T-helper 2 cell treated with Interferon-gamma antibody and Interleukin-4, amounts not matched to agents 5 μg/mL and 100 μg/mL, for 36 hours (primary cell): Measurements from ENCODE around the gene BCAN.

Experiments used
- DNase-seq: peaks from one replicate; pipeline ENCODE4 v3.0.0; 2021; ENCODE audit warnings: low spot score
- H3K27ac Mint-ChIP-seq: one replicate; pipeline ENCODE4 v1.8.0; 2021; ENCODE audit warnings: mild to moderate bottlenecking, mixed read lengths
- H3K27me3 Mint-ChIP-seq: one replicate; pipeline ENCODE4 v1.8.0; 2021; ENCODE audit warnings: low read depth, mixed read lengths
- H3K36me3 Mint-ChIP-seq: one replicate; pipeline ENCODE4 v1.8.0; 2021; ENCODE audit warnings: low read depth, mixed read lengths
- H3K4me1 Mint-ChIP-seq: one replicate; pipeline ENCODE4 v1.8.0; 2021; ENCODE audit warnings: low read depth, mixed read lengths
- H3K4me3 Mint-ChIP-seq: one replicate; pipeline ENCODE4 v1.8.0; 2022; ENCODE audit warnings: mild to moderate bottlenecking, moderate library complexity, mixed read lengths
- H3K9me3 Mint-ChIP-seq: one replicate; pipeline ENCODE4 v1.8.0; 2021; ENCODE audit warnings: mixed read lengths

The BCAN gene

DNA sequence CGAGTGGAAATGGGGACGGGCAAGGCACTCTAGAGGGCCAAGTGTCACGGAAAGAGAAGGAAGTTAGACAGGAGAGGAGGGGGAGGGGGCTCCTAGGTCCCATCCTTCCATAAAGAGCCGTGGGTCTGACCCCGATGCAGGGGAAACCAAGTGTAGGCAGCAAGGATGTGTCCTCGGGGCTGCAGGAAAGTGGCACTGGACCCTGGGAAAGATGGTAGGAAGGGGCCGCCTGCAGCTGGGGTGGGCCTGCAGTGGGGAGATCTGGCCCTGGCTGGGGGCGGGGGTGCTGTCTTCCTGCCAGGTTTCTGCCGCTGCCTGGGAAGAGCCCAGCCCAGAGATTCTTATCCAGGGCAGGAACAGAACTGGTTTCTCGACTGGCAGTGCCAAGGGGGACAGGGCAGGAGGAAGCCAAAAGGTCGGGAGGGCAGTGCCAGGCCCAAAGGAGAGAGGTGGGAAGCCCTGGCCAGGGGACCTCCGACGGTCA, 50.6 kb downstream of the BCAN start:
- H3K27ac Mint-ChIP-seq: no peak overlapping the region
- H3K27me3 Mint-ChIP-seq: peaks cover 64% of the 10 kb centered on the region
- H3K9me3 Mint-ChIP-seq: no peaks in the 10 kb centered on the region
- DNase-seq: no peak
- no peaks in the 10 kb centered on the region for H3K36me3 Mint-ChIP-seq
- no peak overlapping the region for H3K4me3 Mint-ChIP-seq
- H3K4me1 Mint-ChIP-seq: peaks cover 13% of the 10 kb centered on the region

DNA sequence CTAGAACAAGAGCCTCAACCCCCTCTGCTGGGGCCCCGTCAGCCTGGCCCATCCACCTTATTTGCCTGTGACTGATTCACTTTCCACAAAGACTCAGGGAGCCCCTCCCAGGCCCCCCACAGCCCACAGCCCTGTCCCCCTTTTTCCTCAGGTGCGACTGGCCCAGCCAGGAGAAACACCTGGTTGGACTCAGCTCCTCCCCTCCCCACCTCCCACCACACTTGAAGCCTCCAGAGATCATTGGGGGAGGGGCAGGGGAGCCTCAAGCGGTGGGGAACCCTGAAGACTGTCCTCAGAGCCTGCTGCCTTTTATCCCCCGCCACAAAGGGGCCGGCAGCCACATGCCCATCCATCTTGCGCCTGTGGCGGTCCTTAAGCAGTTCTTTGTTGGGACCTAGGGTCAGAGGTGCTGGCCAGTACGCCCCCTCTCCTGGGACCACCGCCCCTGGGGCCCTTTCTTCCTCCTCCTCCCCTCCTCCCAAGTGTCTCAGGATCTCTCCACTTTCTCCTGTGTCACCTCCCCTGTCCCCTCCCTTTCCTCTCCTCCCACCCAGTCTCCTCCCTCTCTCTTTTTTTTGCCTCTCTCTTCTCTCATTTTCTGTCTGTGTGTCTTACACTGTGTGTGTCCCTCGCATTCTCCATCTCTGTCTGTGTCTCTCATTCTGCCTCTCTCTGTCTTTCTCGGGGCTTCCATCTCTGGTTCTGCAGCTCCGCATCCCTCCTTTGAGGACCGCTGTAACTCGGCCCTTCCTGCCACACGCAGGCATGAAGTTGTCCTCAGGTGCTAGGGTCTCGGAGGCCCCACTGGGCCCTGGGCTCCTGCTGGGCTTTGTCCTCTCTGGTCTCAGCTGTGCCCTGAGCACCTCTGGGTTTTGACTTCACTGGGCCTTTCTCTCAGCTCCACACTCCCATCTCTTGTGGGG, 51.3 kb downstream of the BCAN start:
- no peak for DNase-seq
- H3K4me1 Mint-ChIP-seq: peaks cover 13% of the 10 kb centered on the region
- no peak overlapping the region for H3K4me3 Mint-ChIP-seq
- H3K27ac Mint-ChIP-seq: no peak overlapping the region
- no peaks in the 10 kb centered on the region for H3K9me3 Mint-ChIP-seq
- H3K36me3 Mint-ChIP-seq: no peaks in the 10 kb centered on the region
- H3K27me3 Mint-ChIP-seq: peaks cover 64% of the 10 kb centered on the region

DNA sequence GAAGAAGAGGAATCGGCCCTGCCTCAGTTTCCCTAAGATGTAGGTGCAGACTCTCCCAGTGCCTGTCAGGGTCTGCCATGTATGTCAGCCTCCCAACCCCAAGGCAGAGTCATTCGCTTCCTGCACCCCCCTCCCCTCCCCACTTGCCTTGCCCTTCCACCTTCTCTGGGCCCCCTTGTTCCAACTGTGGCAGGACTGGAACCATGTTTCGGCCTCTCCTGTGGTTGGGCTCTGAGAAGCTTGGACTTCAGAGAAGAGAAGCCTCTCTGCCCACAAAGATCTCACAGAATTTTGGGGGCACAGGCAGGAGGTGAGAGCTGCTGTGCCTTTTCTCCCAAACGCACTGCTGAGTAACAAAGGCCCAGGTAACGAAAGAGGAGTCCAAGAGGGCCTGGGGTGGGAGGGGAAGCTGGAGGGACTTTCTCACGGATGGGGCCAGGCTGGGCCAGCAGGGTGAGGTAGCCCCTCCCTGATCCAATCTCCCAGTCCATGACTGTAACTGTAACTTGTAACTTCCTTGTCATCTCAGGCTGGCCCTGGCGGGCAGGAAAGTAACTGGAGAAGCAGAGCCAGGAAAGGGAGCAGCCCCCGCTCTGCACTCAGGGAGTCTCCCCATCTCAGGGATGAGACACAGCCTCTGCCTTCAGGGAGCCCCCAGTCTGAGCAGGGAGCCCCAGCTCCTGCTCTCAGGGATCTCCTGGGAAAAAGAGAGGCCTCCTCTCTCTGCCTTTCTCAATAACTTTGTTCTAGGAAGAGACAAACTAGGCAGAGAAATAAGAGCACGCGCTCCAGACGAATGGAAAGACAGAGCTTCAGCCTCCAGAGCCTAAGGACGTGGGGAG, 52.2 kb downstream of the BCAN start:
- Mint-ChIP-seq H3K27me3 (peaks cover 56% of the 10 kb centered on the region), H3K4me1 (peaks cover 13% of the 10 kb centered on the region), H3K27ac (peak overlapping the region; percentile 55), H3K9me3 (no peaks in the 10 kb centered on the region), H3K36me3 (no peaks in the 10 kb centered on the region), H3K4me3 (no peak overlapping the region)
- DNase-seq: no peak

DNA sequence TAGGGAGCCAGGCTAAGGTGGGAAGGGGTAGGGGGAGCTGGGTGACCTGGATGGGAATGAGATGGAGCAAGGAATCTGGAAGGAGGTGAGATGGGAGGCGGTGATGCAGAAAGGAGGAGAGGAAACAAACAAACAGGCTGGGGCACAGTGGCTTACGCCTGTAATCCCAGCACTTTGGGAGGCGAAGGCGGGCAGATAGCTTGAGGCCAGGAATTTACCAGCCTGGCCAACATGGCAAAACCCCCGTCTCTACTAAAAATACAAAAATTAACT, 52.7 kb downstream of the BCAN start:
- DNase-seq: no peak
- Mint-ChIP-seq H3K27me3 (peaks cover 52% of the 10 kb centered on the region), H3K27ac (peak overlapping the region; percentile 55), H3K9me3 (no peaks in the 10 kb centered on the region), H3K36me3 (no peaks in the 10 kb centered on the region), H3K4me1 (peaks cover 11% of the 10 kb centered on the region), H3K4me3 (no peak overlapping the region)

DNA sequence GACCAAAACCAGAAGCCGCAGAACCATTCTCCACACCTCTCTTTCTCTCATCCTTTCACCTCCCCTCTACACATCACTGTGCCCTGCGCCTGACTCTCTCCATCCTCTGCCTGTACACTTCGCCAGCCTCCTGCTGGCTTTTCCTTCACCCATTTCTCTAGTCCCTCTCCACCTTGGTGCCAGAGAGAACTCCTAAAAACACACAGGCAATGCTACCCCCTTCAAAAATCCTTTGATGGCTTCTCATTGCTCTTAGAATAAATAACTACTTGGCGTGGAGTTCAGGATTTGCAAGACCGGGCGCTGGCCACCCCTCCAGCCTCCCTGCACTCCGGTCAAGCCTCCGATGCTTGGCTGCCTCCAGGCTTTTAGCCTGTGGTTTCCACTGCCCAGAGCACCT, 54.8 kb downstream of the BCAN start:
- Mint-ChIP-seq H3K9me3 (no peaks in the 10 kb centered on the region), H3K36me3 (no peaks in the 10 kb centered on the region), H3K27me3 (peaks cover 36% of the 10 kb centered on the region), H3K4me3 (no peak overlapping the region), H3K4me1 (peaks cover 10% of the 10 kb centered on the region), H3K27ac (no peak overlapping the region)
- DNase-seq: no peak

DNA sequence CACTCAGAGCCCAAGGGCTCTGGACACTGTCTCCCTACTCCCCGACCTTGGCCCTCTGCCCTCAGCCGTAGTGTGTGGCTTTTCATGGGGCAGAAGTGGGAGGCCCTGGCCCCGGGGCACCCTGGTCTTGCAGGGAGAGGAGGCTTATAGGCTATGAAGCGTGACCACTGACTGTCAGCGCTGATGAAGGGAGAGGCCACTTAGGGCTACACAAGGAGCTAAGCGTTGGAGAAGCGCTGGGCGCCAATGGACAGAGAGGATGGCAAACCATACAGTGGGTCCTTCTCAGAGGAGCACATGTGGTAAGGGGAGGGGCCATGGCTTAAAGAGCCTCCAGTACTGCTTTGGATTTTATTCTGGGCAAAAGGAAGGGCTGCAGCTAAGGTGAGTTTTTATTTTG, 55.6 kb downstream of the BCAN start:
- peaks cover 3% of the 10 kb centered on the region for H3K4me1 Mint-ChIP-seq
- DNase-seq: no peak
- peaks cover 29% of the 10 kb centered on the region for H3K27me3 Mint-ChIP-seq
- no peaks in the 10 kb centered on the region for H3K9me3 Mint-ChIP-seq
- H3K36me3 Mint-ChIP-seq: no peaks in the 10 kb centered on the region
- H3K4me3 Mint-ChIP-seq: no peak overlapping the region
- no peak overlapping the region for H3K27ac Mint-ChIP-seq

DNA sequence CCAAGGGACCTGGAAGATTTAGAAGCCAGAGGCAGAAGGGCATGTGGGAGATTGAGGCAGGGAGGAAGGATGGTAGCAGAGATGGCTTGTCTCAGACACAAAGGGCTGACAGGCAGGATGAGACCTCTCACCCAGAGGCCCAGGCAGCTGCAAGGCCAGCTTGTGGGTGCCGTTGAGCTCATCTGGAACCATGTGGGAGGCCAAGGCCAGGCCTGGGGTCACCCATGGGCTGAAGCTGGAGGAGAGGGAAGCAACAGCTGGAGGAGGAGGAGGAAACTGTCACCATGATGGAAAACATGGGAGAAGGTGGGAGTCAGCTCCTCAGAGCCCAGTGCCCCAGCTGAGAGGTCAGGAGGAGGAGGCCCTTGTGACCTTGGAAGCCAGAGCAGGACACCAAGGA, 57.1 kb downstream of the BCAN start:
- Mint-ChIP-seq H3K4me1 (no peaks in the 10 kb centered on the region), H3K9me3 (no peaks in the 10 kb centered on the region), H3K27me3 (peaks cover 24% of the 10 kb centered on the region), H3K27ac (no peak overlapping the region), H3K36me3 (no peaks in the 10 kb centered on the region), H3K4me3 (no peak overlapping the region)
- no peak for DNase-seq

DNA sequence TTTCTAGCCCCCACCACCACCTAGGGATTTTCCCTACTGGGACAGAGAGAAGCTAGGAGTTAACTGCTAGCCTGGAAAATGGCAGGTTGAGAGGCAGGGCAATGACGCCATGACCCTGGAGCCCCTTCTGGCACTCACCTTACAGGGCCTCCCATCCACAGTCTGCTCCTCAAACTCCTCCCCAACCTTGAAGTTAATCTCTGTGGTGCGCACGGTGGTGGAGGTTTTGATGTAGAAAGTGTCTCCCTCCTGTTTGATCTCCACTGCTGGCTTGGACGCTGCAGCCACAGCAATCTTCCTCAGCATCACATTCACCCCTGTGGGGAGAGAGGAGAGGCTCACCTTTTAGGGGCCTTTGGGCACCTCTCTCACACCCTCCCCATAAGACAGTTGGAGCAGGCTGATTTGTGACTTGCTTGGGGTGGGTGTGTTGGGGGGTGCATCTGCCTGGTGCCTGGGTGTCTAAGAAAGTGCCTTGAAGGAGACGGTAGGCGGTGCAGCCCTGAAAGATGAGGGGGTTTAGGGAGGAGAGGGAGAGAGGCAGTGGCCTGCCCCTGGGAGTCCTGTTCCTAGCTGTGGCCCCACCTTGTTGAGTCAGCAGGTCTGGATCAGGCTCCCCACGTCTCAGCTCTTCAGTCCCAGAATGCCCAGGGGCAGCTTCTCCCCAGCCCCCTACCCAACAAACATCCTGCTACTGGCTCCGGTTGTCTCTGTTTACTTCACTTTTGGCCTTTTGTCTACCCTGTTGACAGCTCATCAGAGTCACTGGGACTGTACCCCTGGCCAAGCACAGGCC, 59.0 kb downstream of the BCAN start:
- no peak for DNase-seq
- Mint-ChIP-seq H3K27ac (no peak overlapping the region), H3K9me3 (no peaks in the 10 kb centered on the region), H3K27me3 (peaks cover 34% of the 10 kb centered on the region), H3K4me3 (no peak overlapping the region), H3K36me3 (no peaks in the 10 kb centered on the region), H3K4me1 (peaks cover 4% of the 10 kb centered on the region)

DNA sequence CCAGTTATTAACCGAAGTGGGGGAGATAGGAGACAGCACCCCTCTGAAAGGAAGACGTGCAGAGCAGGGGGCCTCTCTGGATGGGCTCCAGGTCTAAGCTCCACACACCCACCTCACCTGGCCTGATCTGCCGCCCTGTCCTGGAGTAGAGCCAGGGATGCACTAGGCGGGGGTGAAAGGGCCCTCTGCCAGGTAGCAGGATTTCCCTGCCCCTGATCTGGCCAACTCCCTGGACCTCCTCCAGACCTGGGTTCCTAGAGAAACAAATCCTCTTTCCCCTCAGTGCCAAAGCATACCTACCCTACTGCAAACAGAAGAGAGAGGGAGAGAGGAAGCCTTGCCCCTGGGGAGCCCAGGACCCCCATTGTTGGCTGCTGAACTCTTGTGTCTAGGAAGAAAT, 61.4 kb downstream of the BCAN start:
- no peaks in the 10 kb centered on the region for H3K36me3 Mint-ChIP-seq
- no peaks in the 10 kb centered on the region for H3K9me3 Mint-ChIP-seq
- no peak overlapping the region for H3K27ac Mint-ChIP-seq
- DNase-seq: no peak
- H3K4me1 Mint-ChIP-seq: peaks cover 15% of the 10 kb centered on the region
- no peak overlapping the region for H3K4me3 Mint-ChIP-seq
- peaks cover 47% of the 10 kb centered on the region for H3K27me3 Mint-ChIP-seq

DNA sequence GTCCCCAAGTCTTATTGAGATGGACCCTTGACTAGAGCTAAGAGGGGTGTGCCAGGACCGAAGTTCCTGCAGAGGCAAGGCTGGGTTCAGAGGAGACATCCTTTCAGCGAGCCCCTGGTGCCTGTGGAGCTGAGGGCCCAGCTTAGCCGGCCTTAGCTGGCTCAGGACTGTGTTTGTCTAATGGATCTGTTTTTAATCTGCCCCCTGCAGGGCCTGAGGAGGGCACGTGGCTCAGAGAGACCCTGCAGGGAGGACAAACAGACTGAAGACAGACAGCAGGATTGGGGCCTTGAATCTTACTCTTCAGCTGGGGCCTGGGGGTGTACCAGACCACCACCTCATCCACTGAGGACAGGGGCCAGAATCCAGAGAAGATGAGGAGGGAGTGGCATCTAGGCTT, 61.8 kb downstream of the BCAN start:
- Mint-ChIP-seq H3K9me3 (no peaks in the 10 kb centered on the region), H3K4me3 (no peak overlapping the region), H3K36me3 (no peaks in the 10 kb centered on the region), H3K27ac (no peak overlapping the region), H3K4me1 (peaks cover 15% of the 10 kb centered on the region), H3K27me3 (peaks cover 49% of the 10 kb centered on the region)
- no peak for DNase-seq

DNA sequence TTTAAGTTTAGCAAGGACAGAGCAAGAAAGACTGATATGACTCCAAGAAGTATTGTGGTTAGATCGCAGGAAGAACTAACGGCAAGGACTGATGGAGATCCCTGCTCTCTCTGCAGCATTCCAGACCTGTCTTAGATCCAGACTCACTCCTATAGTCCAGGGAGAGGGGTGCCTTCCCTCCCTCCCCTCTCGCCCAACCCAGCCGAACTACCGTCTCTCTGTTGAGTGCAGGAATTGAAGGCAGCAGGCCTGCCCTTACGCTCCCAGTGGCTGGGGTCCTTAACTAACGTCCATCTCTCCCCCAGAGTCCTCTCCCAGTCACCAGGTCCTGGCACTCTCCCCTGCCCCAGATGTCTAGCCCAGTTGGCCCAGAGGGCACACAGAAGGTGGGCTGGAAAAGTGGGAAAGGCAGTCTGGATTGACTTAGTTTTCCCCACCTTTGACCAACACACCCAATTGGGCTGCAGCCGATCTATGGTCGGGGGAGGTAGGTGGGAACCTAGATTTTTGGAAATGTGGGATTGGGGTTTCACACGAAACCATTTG, 62.3 kb downstream of the BCAN start:
- Mint-ChIP-seq H3K9me3 (no peaks in the 10 kb centered on the region), H3K4me1 (peaks cover 15% of the 10 kb centered on the region), H3K27ac (no peak overlapping the region), H3K27me3 (peaks cover 49% of the 10 kb centered on the region), H3K4me3 (peak overlapping the region; percentile 34), H3K36me3 (no peaks in the 10 kb centered on the region)
- DNase-seq: no peak

DNA sequence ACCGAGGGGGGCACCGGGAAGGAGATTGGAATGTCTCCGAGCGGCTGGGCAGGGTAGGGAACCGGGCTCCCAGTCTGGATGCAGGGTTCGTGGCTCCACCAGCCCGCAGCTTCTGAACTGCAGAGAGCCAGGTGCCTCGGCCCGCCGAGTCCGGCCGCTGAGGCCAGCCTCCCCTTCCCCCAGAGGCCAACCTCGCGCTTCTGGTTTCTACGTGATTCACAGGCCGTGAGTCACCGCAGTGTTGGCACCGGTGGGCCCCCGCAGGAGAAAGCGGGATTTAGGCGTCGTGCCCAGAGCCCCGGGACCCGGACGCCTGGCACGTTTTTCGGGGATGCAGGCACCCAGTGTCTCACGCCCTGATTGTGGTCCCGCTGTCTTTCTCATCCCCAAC, 63.0 kb downstream of the BCAN start:
- Mint-ChIP-seq H3K27ac (no peak overlapping the region), H3K36me3 (no peaks in the 10 kb centered on the region), H3K27me3 (peaks cover 49% of the 10 kb centered on the region), H3K4me1 (peaks cover 15% of the 10 kb centered on the region), H3K4me3 (peak overlapping the region; percentile 40), H3K9me3 (no peaks in the 10 kb centered on the region)
- peak; percentile 39 for DNase-seq

DNA sequence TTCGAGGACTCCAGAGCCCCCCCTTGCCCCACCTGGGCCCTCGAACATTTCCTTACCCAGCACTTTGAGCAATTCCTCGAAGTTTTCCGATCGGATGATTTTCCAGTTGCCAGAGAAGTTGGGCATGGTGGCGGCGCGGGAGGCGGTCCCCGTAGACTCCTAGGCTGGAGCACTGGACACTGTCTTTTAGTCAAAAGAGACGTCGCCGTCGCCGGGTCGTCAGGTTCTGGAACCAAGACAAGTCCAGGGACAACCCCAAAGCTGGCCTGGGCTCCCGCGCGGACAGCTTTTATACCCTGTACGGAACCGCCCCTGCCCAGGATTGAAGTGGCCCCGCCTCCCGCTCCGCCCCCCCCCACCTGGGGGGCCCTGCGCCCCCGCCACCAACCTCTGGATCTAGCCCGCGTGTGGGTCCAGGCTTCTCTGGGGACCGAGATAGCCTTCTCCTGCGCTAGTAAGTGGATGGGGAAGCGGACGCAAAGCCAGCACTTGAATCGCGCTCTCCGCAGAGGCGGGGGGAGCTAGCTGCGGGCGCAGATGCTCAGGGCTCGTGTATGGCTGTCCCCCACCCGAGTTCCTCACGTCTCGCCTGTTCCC, 63.5 kb downstream of the BCAN start, which contains the start of gene CRABP2:
CRABP2 (minus strand) TSS at position 263 of the 597 bp plus-strand sequence; CDS start at position 126, 137 bp downstream.
- H3K9me3 Mint-ChIP-seq: no peaks in the 10 kb centered on the region
- H3K4me1 Mint-ChIP-seq: peaks cover 15% of the 10 kb centered on the region
- H3K36me3 Mint-ChIP-seq: no peaks in the 10 kb centered on the region
- no peak within 1 kb of the TSS for H3K27ac Mint-ChIP-seq
- H3K27me3 Mint-ChIP-seq: peaks cover 49% of the 10 kb centered on the region
- no peak for DNase-seq
- peak within 1 kb of the TSS; percentile 83 for H3K4me3 Mint-ChIP-seq
